Measurements from ENCODE around the gene ZFAND6.

The ZFAND6 gene

DNA sequence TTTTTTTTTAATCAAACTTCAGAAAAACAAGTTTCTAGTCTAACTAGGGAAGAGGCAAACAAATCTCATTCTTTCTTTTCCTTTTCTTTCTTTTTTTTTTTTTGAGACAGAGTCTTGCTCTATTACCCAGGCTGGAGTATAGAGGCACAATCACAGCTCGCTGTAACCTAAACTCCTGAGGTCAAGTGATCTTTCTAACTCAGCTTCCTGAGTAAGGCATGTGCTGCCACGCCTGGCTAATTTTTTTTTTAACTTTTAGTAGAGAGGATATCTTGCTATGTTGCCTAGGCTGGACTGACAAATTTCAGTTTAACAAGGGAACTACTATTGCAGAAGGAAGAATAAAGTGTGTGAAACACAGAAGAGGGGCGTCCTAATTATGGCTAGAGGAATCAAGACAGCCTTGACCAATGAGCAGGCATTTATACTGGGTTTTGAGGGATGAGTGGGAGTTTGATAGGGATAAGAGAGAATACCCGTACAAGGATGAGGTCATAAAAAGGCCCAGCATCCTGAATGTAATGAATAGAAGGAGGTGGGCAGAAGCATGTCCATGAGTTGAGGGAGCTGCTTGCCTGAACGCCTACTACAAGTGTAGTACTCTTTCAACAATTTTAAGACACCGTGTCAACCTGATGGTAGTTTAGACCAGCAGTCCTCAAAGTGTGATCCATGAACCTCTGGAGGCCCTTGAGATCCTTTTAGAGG is 6.7 kb upstream of the ZFAND6 start:
- DNase-seq, result no peak

DNA sequence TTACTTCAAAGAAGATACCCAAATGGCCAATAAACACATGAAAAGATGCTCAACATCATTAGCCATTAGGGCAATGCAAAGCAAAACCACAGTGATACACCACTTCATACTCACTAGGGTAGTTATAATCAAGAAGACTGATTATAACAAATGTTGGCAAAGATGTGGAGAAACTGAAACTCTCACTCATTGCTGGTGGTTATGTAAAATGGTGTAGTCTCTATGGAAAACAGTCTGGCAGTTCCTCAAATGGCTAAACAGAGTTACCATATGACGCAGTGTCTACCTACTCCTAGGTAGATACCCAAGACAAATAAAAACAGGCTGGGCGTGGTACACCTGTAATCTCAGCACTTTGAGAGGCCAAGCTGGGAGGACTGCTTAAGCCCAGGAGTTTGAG is 3.5 kb upstream of the ZFAND6 start:
- DNase-seq, result no peak

DNA sequence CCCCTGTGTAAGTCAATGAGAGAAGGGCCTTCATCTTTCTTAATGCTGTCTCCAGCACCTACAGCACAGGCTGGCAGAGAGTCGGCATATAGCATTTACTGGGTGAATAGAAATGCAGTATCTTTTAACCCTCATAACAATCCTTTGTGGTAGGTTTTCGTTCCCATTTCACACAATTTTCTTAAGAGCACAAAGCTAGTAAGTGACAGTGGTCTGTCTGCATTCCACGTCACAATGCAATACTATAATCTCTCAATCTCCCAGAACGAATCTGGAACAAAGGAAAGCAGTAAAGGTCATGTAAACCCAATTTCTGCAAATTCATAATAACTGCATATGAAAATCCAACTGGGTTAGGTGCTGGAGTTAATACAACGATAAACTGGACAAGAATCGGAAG is 1.4 kb upstream of the ZFAND6 start:
- no peak for DNase-seq

DNA sequence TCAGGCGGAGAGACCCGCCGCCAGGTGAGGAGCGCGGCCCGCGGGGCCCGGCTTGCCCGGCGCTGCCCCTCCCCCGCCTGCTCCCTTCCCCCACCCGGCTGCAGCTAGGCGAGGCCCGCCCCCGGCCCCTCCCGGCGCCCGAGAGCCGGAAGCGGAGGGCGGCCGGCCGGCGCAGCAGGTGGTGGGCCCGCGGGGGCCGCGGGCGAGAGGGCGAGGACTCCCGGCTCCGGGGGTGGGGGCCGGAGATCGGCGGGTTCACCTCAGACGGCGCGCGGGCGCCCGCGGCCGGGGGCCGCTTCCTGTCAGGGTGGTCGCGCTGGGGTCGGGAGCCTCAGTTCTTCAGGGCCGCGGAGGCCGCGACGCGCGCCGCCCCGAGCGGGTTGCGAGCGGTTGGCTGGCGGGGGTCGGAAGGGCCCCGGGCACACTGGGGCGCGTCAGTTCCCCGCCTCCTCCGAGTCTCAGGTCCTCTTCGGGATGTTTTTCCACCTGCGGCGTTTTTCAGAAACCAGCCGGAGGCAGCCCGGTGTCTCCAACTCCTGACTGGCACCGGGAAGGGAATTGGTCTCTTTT is 395 bp downstream of the ZFAND6 start:
- peak; percentile 90 for DNase-seq

DNA sequence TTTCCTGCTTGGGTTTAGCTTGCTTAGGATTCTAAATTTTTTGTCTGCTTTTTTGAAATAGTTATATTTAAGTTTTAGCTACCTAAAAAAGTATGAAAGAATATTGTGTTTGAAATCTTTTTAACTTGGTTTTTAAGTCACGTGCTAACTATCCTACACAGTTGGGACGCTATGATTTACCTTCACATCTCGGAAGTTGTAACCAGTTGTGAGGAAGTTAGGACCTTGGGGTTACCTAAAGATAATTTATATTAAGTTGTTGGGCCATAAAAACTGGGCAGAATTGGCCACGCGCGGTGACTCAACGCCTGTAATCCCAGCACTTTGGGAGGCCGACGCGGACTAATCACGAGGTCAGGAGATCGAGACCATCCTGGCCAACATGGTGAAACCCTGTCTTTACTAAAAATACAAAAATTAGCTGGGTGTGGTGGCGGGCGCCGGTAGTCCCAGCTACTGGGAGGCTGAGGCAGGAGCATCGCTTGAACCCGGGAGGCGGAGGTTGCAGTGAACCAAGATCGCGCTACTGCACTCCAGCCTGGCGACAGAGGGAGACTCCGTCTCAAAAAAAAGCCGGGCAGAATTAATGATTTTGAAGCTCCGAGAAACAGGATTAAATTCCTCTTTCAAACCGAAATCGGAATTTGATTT is 1.0 kb downstream of the ZFAND6 start:
- DNase-seq, result no peak

DNA sequence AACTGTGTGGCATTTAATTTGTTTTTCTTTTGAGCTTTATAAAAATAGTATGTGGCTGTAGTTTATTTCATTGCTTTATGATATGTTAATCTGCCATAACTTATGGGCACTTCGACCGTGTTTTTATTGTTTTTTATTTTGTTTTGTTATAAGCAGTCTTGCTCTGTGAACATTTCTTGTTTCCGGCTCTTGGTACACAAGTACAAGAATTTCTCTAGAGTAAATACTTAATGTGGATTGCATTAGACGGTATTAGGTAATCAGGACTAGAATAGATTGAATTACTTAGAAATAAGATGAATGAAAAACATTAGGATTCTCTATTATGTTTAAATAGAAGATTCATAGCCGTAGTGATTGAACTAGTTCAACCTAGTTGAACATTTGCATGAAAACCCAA is 2.1 kb downstream of the ZFAND6 start:
- DNase-seq, result no peak

DNA sequence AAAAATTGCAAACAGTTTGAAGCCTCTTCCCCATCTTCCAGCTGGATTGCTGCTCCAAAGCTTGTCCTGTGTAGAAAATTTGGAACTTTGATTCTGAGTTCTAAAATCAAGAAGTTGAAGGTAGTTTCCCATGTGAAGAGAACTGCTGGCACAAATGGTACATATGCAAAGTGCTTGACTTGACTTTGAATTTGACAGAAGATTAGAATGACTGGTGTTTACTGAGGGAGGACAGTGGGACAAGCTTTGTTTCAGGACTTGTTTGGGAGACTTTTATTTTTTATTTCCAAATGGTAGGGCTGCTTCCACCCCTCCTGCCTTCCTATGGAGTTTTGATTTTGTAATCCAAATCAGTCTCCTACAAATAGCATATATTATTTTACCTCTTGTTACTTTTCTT is 7.4 kb downstream of the ZFAND6 start:
- no peak for DNase-seq

DNA sequence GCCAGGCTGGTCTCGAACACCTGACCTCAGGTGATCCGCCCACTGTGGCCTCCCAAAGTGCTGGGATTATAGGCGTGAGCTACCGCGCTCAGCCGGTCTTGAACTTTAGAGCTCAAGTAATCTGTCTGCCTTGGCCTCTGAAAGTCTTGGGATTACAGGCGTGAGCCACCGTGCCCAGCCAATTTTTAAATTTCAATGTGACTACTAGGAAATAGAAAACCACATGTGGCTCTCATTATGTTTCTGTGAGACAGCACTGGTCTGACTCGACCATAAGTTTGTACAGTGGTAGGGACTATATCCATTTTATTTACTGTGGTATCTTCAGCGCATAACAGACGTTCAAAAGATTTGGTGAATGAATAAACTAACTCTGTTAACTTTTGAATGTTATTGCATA is 9.1 kb downstream of the ZFAND6 start:
- DNase-seq, result no peak

DNA sequence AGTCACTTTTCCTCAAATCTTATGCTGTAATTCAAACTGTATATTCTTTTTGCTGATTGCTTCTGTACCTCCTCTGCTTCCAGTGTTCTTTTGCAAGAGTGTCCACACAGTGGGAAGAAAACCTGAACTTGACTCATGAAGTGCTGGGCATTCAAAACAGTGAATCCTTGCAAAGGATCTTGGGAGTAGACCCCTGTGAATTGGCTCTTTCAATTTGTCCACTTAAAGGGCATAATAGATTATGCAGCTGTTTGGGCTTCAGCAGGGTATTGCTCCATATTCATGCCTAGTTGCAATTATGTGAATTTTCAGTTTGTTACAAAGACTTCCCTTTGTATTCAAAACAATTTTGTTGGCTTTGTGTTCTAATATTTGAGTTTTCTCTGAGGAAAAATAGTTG is 11.4 kb downstream of the ZFAND6 start:
- DNase-seq, result peak; percentile 23

DNA sequence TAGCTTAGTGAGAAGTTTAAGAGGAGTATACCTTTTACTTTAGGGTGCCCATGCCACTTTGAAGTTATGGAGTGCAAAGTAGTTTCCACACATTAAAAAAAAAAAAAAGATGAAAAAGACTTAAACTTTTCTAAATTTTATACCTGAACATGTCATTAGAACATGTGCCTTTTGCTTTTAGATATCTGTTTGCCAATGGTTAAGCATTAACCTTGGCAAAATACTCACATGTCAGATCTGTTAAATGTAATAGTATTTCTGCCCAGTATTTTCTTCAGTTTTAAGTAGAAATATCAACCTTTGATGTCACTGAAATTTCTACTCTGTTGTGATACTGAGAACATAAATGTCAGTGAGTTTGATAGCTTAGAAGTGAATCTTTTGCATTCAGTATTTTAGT is 12.2 kb downstream of the ZFAND6 start:
- no peak for DNase-seq

DNA sequence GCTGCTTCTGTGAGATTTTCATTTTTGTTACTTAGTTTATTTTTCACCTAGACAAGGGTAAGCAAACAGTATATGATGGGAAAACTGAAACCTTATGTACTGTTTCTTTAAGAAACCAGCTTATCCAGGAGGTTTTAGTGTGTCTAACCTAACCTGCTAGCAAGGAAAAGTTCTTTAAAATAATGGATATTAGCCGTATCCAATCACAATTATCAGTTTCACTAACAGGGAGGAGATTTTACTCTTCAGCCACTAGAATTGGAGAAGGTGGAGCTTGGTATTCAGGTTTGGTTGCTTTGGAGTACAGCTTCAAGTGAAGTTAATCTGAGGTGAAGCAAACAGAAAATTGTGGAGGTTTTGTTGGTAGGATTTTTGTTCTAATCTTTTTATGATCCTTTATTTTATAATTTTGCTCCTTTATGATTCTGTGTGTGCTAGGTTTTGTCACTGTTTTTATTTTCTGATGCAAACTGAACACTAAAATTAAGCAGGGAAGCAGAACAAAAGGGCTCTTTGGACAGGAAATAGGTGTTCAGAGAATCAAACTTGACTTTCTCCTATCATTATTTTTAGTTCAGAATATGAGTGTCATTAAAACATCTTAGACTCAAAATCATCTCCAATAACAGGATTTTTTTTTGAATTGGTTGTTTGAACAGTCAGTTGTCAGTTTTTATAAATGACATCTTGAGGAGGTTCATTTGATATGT is 13.0 kb downstream of the ZFAND6 start:
- DNase-seq, result peak; percentile 66

DNA sequence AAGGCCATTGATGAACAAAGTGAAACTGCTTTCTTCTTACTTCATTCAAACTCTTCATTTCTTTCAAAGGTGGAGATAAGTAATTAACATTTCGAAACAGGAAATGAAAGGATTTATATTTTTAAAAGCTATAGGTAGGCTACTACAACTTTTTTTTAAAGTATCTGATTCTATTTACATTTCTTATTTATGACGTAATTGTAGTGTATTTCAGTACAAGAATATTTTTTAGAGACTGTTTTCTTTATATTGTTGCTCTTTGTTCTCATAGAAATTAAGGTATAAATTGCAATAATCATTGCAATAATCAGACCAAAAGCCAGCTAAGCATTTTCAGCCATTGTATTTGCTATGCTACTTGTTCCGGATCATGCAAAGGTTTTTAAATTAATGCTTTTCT is 13.7 kb downstream of the ZFAND6 start:
- DNase-seq, result no peak

DNA sequence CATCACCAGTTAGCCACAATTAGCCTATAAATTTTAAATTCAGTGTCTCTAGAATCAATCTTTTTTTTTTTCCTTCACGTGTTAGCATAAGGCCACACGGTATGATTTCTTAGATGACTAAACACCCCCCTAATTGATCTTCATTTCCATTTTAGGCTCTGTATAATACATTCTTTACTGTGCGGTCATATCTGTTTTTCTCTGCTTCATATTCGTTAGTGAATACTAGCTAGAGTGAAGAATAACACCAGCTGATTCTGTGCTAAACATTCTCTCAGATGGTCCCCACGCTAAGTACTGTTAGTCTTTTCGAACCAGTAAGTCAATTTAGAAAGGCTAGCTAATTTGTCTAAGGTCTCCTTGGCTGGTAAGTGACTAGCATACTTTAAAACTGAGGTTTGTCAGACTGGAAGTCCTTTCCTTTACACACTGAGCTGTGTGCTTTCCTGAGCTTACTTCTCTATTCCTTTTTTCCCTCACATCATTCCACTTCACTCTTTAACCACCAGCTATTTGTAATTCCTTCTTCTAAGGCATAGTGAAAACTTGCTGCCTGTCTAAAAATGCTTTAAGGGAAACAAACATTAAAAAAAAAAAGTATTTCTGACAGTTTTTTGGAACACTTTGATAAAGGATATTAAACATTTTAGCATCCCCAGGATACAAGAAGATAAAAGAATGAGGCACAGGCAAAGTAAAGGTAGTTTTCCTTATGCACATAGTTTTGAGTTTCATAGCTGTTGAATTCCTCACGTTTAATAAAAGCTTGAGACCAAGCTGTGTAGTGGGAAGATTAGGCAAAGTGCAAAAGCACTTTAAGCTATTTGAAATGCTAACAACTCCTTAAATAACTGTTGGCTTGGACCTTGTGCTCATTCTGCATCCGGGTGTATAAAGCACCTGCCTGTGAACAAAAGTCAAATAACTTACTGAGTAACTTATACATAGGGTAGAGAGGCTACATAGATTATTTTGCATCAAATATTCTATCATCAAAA is 17.1 kb downstream of the ZFAND6 start:
- DNase-seq, result no peak

DNA sequence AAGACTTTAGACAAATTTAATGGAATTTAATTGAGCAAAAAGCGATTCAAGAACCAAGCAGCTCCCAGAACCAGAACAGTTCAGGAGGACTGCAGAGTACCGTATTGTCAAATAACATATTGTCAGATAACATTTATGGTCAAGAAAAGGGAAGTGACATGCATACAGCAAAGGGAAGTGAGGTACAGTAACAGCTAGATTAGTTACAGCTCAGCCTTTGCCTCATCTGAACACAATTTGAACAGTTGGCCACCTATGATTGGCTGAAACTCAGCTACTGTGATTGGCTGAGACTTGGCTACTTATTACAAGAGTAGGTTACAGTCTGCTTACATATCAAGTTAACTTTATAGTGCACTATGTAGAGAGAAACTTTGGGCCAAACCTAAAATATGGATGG is 21.9 kb downstream of the ZFAND6 start:
- DNase-seq, result no peak

DNA sequence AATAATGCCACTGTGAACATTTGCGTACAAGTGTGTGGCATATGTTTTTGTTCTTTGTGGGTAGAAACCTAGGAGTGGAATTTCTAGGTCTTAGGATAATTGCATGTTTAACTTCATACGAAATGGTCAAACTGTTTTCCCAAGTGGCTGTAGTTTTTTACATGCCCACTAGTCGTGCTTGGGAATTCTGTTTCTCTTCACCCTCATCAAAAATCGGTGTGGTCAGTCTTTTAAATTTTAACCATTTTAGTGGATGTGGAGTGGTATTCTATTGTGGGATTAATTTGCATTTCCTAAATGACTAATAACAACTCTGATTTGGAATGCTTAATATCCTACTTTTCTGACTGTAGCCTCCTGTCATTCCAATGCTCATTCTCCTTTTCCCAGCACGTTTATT is 27.6 kb downstream of the ZFAND6 start:
- no peak for DNase-seq

DNA sequence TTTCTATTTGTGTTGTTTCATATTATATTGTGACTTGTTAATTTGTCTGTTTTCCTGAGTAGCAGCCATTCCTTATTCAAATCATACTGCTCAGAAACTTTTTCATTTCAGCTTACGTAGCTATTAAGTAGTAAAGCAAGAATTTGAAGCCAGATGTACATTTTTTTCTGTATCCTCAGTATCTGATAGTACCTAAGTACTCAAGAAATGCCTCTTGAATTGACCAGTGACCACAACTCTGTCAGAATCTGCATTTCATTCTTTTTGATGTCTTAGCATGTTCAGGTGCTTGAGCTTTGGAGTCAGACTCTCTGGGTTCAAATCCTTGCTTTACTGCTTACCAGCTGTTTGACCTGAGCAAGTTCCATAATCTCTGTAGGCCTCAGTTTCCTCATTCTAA is 30.6 kb downstream of the ZFAND6 start:
- DNase-seq, result no peak

DNA sequence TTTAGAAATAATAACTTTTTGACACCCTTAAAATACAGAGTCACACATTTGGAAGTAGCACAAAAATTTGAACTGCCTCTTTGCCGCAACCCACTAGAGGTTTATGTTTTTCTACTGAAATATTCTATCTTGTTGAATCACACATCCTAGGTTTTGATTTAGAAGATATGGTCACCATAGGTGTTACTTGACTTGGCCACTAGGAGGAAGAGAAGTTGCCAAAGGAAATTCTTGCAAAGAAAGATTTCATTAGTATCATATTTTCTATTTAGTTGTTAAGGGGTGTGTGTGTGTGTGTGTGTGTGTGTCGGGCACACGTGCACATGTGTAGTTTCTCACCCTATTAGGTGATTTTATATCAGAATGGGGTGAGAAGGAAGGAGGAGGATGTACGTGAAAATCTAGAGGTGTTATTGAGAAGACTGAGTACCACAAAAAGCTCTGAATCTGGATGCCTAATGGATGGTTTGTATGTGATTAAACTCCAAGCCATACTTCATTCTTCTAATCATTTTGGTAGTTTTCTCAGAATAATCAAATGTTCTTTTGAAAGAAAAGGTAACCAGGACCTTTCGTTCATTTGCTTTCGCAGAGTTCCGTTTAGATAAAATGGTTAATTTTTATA is 31.5 kb downstream of the ZFAND6 start:
- DNase-seq, result no peak

DNA sequence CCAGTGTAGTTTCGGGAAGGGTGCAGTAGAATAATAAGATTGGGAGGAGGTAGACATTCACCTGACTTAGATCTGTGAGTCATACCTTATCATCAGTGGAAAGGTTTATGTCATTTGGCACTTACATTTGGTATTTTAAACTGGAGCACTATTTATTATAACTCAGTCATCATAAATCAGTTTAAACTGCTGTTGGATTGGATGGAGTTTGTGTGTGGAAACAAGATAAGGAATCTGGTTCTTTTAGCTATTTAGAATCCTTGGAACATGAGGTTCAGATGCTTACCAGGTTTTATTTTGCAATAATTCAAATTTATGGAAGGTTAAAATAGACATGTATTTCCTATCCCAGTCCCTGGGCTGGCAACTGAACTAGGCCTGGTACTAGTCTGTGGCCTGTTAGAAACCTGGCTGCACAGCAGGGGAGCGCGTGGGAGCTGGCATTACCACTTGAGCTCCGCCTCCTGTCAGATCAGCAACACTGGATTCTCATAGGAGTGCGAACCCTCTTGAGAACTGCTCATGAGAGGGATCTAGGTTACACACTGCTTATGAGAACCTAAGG is 34.5 kb downstream of the ZFAND6 start:
- DNase-seq, result no peak

DNA sequence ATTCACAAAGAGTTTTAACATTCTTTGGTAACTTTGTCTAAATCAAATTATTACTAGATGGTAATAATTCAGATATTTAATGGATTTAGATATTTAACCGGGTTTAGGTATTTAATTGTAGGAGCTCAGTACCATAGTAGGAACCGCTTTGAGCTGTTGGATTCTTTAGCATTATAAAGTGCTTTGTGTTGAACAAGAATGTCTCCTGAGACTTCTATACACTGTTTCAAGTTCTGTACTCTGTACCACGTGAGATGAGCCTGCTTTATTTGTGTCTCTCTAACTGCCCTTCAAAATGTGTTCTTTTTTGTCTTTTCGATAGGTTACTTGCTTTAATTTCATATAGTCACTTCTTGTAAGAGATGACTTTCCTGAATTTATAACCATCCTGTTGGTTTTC is 36.0 kb downstream of the ZFAND6 start:
- DNase-seq, result no peak

DNA sequence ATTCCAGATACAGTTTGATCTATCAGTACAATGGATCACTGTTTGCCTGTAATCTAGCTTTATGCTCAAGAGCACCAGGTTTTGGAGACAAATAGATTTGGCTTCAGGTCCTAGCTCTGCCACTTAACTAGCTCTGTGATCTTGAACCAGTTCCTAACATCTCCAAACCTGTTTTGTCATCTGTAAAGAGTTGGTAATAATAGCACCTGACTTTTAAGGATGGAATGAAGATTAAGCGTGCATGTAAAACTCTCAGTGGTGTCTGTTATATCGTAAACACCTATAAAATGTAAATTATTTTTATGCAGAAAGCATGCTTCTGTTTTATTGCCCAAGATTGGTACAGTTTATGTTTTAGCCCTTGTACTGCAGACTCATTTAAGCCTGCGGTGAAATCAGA is 36.5 kb downstream of the ZFAND6 start:
- DNase-seq, result no peak

DNA sequence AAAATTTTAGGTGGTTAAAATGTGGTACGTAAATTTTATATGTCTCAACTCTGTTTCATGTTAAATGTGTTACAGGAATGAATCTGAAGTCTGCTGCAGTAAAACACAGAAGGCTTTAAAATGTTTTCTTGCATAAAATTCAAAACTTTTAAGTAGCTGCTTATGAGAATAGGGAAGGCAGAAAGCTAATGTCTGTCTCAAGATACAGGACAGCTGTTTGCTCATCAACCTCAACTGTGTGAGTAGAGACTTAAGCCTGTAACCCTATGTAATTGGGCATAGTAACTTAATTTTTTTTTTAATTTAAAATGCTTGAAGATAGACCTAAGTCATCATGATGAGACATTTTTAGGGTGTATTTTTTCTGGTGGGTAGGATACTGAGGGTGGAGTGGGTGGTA is 38.9 kb downstream of the ZFAND6 start:
- DNase-seq, result no peak

DNA sequence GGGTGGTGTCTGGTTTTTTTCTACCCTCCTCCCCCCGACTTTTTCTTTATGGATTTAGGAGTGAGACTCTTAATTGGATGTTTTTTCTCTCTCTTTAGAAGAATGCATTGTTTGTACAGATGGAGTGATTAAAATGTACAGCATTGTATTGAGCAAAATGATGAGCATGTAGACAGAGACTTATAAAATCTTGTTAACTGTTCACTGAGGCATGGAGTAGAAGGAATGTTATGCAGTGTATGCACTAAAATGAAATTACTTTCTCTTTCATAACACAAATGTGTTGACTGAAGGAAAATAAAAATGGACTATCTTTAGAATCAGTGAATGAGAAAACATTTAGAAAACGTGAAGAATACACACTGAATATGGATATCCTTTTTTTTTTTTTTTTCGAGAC is 39.8 kb downstream of the ZFAND6 start:
- no peak for DNase-seq
